ENCODE results near the gene FHIP2A. TPM values are rescaled to one million over a fixed set of nuclear protein-coding genes. Genes with fewer than 3 reads are reported as not detected.

The FHIP2A gene
- total RNA-seq, 1 experiment from 2014 or later, result 20.7 TPM

- intact Hi-C loops (cut with micrococcal nuclease), result loop anchor here (10.0 kb wide), 2 partner anchors 149 to 341 kb away; no protein-coding TSS in a partner anchor
- Histone ChIP-seq H3K9me3 (ENCODE audit: control insufficient read depth in 1 of 2, insufficient read depth in 1 of 2, low read depth in 1 of 2, low read length in 2 of 2) (no peaks in the 10 kb centered on the region), H2AFZ (ENCODE audit: low read depth, low read length, poor library complexity, severe bottlenecking) (no peak overlapping the region), H3K79me2 (ENCODE audit: insufficient read depth, low read length) (no peaks in the 10 kb centered on the region), H3K4me2 (ENCODE audit: low read length) (no peak overlapping the region), H3K4me1 (ENCODE audit: control insufficient read depth in 1 of 2, insufficient read depth in 2 of 2, low read length in 2 of 2) (peaks cover 25 to 33% of the 10 kb centered on the region in 2 experiments), H4K20me1 (ENCODE audit: insufficient read depth) (no peaks in the 10 kb centered on the region), H3K9me2 (ENCODE audit: insufficient read depth) (no peaks in the 10 kb centered on the region), H3K27ac (ENCODE audit: low read depth, low read length) (no peak overlapping the region), H3K9ac (ENCODE audit: low read length) (no peak overlapping the region), H3K27me3 (ENCODE audit: insufficient read depth, low read length) (no peaks in the 10 kb centered on the region), H3K36me3 (ENCODE audit: control insufficient read depth in 1 of 2, insufficient read depth in 2 of 2, low read length in 2 of 2) (no peaks in the 10 kb centered on the region), H3K4me3 (replicated peaks in 1 of 2; ENCODE audit: low read depth in 1 of 2, low read length in 2 of 2) (no peak overlapping the region)
- RAD21 ChIA-PET (ENCODE audit: low non-redundant PET in 1 of 2, low total read pairs in 2 of 2, uncharacterized antibody in 2 of 2, unreplicated experiment in 2 of 2), result no interaction called here
- no peak for TF ChIP-seq ZFX (IDR thresholded peaks at IDR 0.05)
- no peak for TF ChIP-seq ELF1 (IDR thresholded peaks at IDR 0.05; ENCODE audit: borderline replicate concordance, low read depth)
- no peak for TF ChIP-seq EZH2phosphoT487 (IDR thresholded peaks at IDR 0.05; ENCODE audit: borderline replicate concordance)
- TF ChIP-seq CBX3 (IDR thresholded peaks at IDR 0.05; ENCODE audit: low read depth), result no peak
- TF ChIP-seq CEBPB (IDR thresholded peaks at IDR 0.05; ENCODE audit: low read depth), result no peak
- no peak for TF ChIP-seq EZH2 (IDR thresholded peaks at IDR 0.05)
- TF ChIP-seq YY1 (IDR thresholded peaks at IDR 0.05; ENCODE audit: extremely low read depth, insufficient replicate concordance, low read depth, low read length), result no peak
- no peak for TF ChIP-seq SIN3A (IDR thresholded peaks at IDR 0.05; ENCODE audit: low read depth)
- TF ChIP-seq MAX (IDR thresholded peaks at IDR 0.05), result no peak
- no peak for TF ChIP-seq ZNF274 (IDR thresholded peaks at IDR 0.05; ENCODE audit: low read depth, low read length)
- TF ChIP-seq JUND (IDR thresholded peaks at IDR 0.05), result no peak
- TF ChIP-seq REST (IDR thresholded peaks at IDR 0.05; ENCODE audit: low read depth), result no peak
- no peak for TF ChIP-seq POLR2AphosphoS5 (IDR thresholded peaks at IDR 0.05; ENCODE audit: low read depth, low read length)
- TF ChIP-seq EGR1 (IDR thresholded peaks at IDR 0.05; ENCODE audit: low read depth), result no peak
- no peak for TF ChIP-seq TCF7L2 (IDR thresholded peaks at IDR 0.05; ENCODE audit: borderline replicate concordance, extremely low read depth, insufficient read depth, insufficient read length)
- TF ChIP-seq RAD21 (IDR thresholded peaks at IDR 0.05; ENCODE audit: low read depth), result no peak
- CTCF ChIA-PET, result interaction anchor here (1.6 to 3.9 kb wide), 3 partner anchors 90 to 312 kb away, joined by 6 to 43 read pairs (median 8); no protein-coding TSS in a partner anchor
- DNase-seq (ENCODE audit: low read depth, low spot score) (no peak), ATAC-seq (no peak)
- POLR2A ChIA-PET, result no interaction called here
- no TSS peak for BruUV-seq (replicated peaks)
These were observed 37.9 kb upstream of the FHIP2A start for GRCh38 chr10:114783686-114784085.
